Endothelial cell of umbilical vein (primary cell): Measurements from ENCODE around the gene STK38L. TPM values are rescaled to one million over a fixed set of nuclear protein-coding genes. Genes with fewer than 3 reads are reported as not detected.

Source experiments
- BruUV-seq: library from RNA; stranded (reverse); fragments of 400-500 nt; replicated peaks from 2 replicates; lab custom pipeline; 2021; lab: Mats Ljungman, UMichigan
- CTCF ChIA-PET: fragments of 300-600, 350-600 bp; sonication (Branson Sonifier 250); formaldehyde crosslinking; loops from one replicate; lab custom pipeline; 2021; ENCODE audit warnings: antibody characterized with exemption, inconsistent platforms; lab: Charles Lee
- POLR2A ChIA-PET: fragments of 300-600, 350-600 bp; sonication (Branson Sonifier 250); formaldehyde crosslinking; loops from one replicate; lab custom pipeline; 2021; ENCODE audit warnings: antibody characterized with exemption, inconsistent platforms; lab: Charles Lee
- DNase-seq: peaks from one replicate; pipeline ENCODE4 v3.0.0-alpha.2; 2011; ENCODE audit warnings: low read depth, low spot score
- FAIRE-seq: peaks from 2 replicates; lab custom pipeline; 2011; peaks lifted over from hg19 to GRCh38; lab: Jason Lieb, UNC
- H2AFZ ChIP-seq: 2 replicates; pipeline ENCODE4 v1.6.0; 2012; ENCODE audit warnings: low read depth, low read length, control low read depth, inconsistent platforms
- H3K27ac ChIP-seq: 2 replicates; pipeline ENCODE4 v1.5.1; 2011; ENCODE audit warnings: low read depth, mild to moderate bottlenecking, control low read depth, low read length, moderate library complexity; ENCODE audit not compliant: insufficient read depth
- H3K27me3 ChIP-seq, 2 experiments: 2 replicates each; pipeline versions ENCODE4 v1.6.0 to v1.6.1; 2011; ENCODE audit warnings: low read length in 2 of 2, mixed read lengths in 1 of 2; ENCODE audit not compliant: control insufficient read depth in 2 of 2, insufficient read depth in 2 of 2
- H3K36me3 ChIP-seq, 2 experiments: 2 replicates in 1 of 2; 3 replicates in 1 of 2; pipeline ENCODE4 v1.5.1; 2011; ENCODE audit warnings: low read length in 2 of 2, mild to moderate bottlenecking in 1 of 2, moderate library complexity in 1 of 2; ENCODE audit not compliant: control insufficient read depth in 2 of 2, insufficient read depth in 2 of 2; ENCODE audit errors: extremely low read depth in 1 of 2
- H3K4me1 ChIP-seq: 3 replicates; pipeline ENCODE4 v1.5.1; 2011; ENCODE audit warnings: mild to moderate bottlenecking, low read length; ENCODE audit not compliant: control insufficient read depth, insufficient read depth; ENCODE audit errors: extremely low read depth
- H3K4me2 ChIP-seq: 2 replicates; pipeline ENCODE4 v1.6.1; 2011; ENCODE audit warnings: low read length, control low read depth, mixed read lengths; ENCODE audit not compliant: insufficient read depth
- H3K4me3 ChIP-seq, 3 experiments: fragments of 200-600 bp in 1 of 3; sonication (generic), shearing (Covaris generic) in 1 of 3; replicated peaks in 1 of 3; 2 replicates each; pipeline ENCODE4 v1.5.1; 2011 to 2016; ENCODE audit warnings: control low read depth in 3 of 3, low read length in 3 of 3, mild to moderate bottlenecking in 2 of 3, inconsistent platforms in 1 of 3, low read depth in 1 of 3, moderate library complexity in 1 of 3; ENCODE audit not compliant: insufficient read depth in 1 of 3
- H3K79me2 ChIP-seq: 2 replicates; pipeline ENCODE4 v1.6.0; 2012; ENCODE audit warnings: low read length, inconsistent platforms; ENCODE audit not compliant: control insufficient read depth, insufficient read depth
- H3K9ac ChIP-seq: replicated peaks from 2 replicates; pipeline ENCODE3; 2011; ENCODE audit warnings: low read length, control low read depth; ENCODE audit not compliant: insufficient read depth; ENCODE audit errors: extremely low read depth
- H3K9me1 ChIP-seq: replicated peaks from 3 replicates; pipeline ENCODE4 v1.6.0; 2011; ENCODE audit warnings: mild to moderate bottlenecking, low read length; ENCODE audit not compliant: control insufficient read depth, insufficient read depth; ENCODE audit errors: extremely low read depth
- H3K9me3 ChIP-seq: replicated peaks from 2 replicates; pipeline ENCODE4 v1.5.1; 2012; ENCODE audit warnings: low read length, inconsistent platforms; ENCODE audit not compliant: control insufficient read depth, insufficient read depth
- H4K20me1 ChIP-seq: replicated peaks from 2 replicates; pipeline ENCODE3; 2011; ENCODE audit warnings: mild to moderate bottlenecking, low read length; ENCODE audit not compliant: control insufficient read depth, insufficient read depth; ENCODE audit errors: extremely low read depth
- CTCF ChIP-seq, 2 donors: IDR thresholded peaks; 1 replicate in 1 of 2; 2 replicates in 1 of 2; pipeline ENCODE4 v1.5.1; 2011; ENCODE audit warnings: low read length in 2 of 2, mild to moderate bottlenecking in 2 of 2, moderate library complexity in 2 of 2, control low read depth in 1 of 2, inconsistent platforms in 1 of 2, low read depth in 1 of 2; ENCODE audit not compliant: insufficient read depth in 1 of 2; ENCODE audit errors: extremely low read depth in 1 of 2
- EZH2 ChIP-seq: IDR thresholded peaks from 2 replicates; pipeline ENCODE4 v1.6.1; 2012; ENCODE audit warnings: borderline replicate concordance, low read depth, mild to moderate bottlenecking, moderate library complexity, low read length, inconsistent platforms; ENCODE audit not compliant: severe bottlenecking
- FOS ChIP-seq: IDR thresholded peaks from 2 replicates; pipeline ENCODE4 v1.6.1; 2011; ENCODE audit warnings: mild to moderate bottlenecking, low read length, moderate library complexity, borderline replicate concordance; ENCODE audit not compliant: insufficient read depth
- GATA2 ChIP-seq: IDR thresholded peaks from 2 replicates; pipeline ENCODE4 v1.7.0; 2011; ENCODE audit warnings: low read depth, mild to moderate bottlenecking, moderate library complexity, mixed read lengths, low read length; ENCODE audit not compliant: insufficient read length, insufficient read depth
- JUN ChIP-seq: IDR thresholded peaks from 2 replicates; pipeline ENCODE4 v1.6.1; 2011; ENCODE audit warnings: borderline replicate concordance, low read depth; ENCODE audit not compliant: insufficient read length, insufficient read depth
- MAX ChIP-seq: IDR thresholded peaks from 2 replicates; pipeline ENCODE4 v1.6.1; 2011; ENCODE audit not compliant: insufficient read depth, insufficient read length
- MYC ChIP-seq: IDR thresholded peaks from one replicate; pipeline ENCODE4 v1.6.1; 2011; ENCODE audit warnings: mild to moderate bottlenecking, low read depth, low read length
- POLR2A ChIP-seq: IDR thresholded peaks from 2 replicates; pipeline ENCODE4 v1.6.1; 2012; ENCODE audit warnings: low read depth, mild to moderate bottlenecking, control low read depth, low read length
- POLR2AphosphoS5 ChIP-seq: IDR thresholded peaks from 2 replicates; pipeline ENCODE4 v1.6.1; 2012; ENCODE audit warnings: low read depth, mild to moderate bottlenecking, control low read depth, low read length, moderate library complexity; ENCODE audit not compliant: insufficient read depth
- dilution Hi-C: fragments of 300-500 bp; cut with MboI; formaldehyde crosslinking; loops from one replicate; pipeline ENCODE4 v1.15.0; 2019; ENCODE audit warnings: low sequenced_read_pairs; ENCODE audit not compliant: extremely low pct_ligation_motif_present
- intact Hi-C: fragments of 100-400 bp; cut with micrococcal nuclease; formaldehyde crosslinking; loops from one replicate; pipeline ENCODE4 v1.10.0; 2022
- polyA plus RNA-seq, 4 experiments: library from polyadenylated mRNA; depleted of rRNA in 3 of 4; stranded (reverse) in 3 of 4; unstranded in 1 of 4; fragments of >200 nt; gene quantifications; 2 replicates each; pipeline versions ENCODE4 v1.2.1 to v1.2.3, GENCODE V29; 2011 to 2012; ENCODE audit warnings: missing spikeins in 1 of 4
- total RNA-seq: library from RNA; stranded (reverse); gene quantifications from 2 replicates; pipeline ENCODE4 v1.2.3, GENCODE V29; 2021

STK38L gene
- total and polyA plus RNA-seq, 2 donors (not counting 3 experiments of a cell fraction or from before 2014, with no cell fraction given) = 14.7 to 58.4 TPM

- dilution Hi-C loops = no loop called here
- Histone ChIP-seq H4K20me1 (no peaks in the 10 kb centered on the region), H3K4me1 (peaks cover 6% of the 10 kb centered on the region), H3K27me3 (no peaks in the 10 kb centered on the region), H3K4me2 (no peak overlapping the region), H2AFZ (no peak overlapping the region), H3K9me1 (no peaks in the 10 kb centered on the region), H3K27ac (no peak overlapping the region), H3K79me2 (no peaks in the 10 kb centered on the region), H3K4me3 (no peak overlapping the region), H3K9ac (no peak overlapping the region), H3K36me3 (peaks cover 2 to 12% of the 10 kb centered on the region in 2 experiments), H3K9me3 (no peaks in the 10 kb centered on the region)
- BruUV-seq = no TSS peak
- FAIRE-seq (no peak), DNase-seq (no peak)
- intact Hi-C loops = loop anchor here (10.0 kb wide), 1 partner anchor 449 kb away; no protein-coding TSS in a partner anchor
- POLR2A ChIA-PET = no interaction called here
- CTCF ChIA-PET = interaction anchor here (0.6 to 8.1 kb wide), 9 partner anchors 14 to 462 kb away, joined by 3 to 268 read pairs (median 21); partner anchors contain the start of genes STK38L and TM7SF3
- no peak for TF ChIP-seq FOS
- TF ChIP-seq JUN = no peak
- no peak for TF ChIP-seq GATA2
- TF ChIP-seq POLR2AphosphoS5 = no peak
- TF ChIP-seq MAX = no peak
- TF ChIP-seq MYC = no peak
- no peak for TF ChIP-seq EZH2
- no peak for TF ChIP-seq CTCF (IDR thresholded peaks at IDR 0.05; ENCODE audit: extremely low read depth in 1 of 2, insufficient read depth in 1 of 2, low read depth in 1 of 2, low read length in 2 of 2)
- TF ChIP-seq POLR2A = no peak
Observed at GRCh38 chr12:27303139-27304111, 59.3 kb downstream of the STK38L start.
